GM10248 (cell line): ENCODE data around the gene C5orf15.

Source experiments
- CTCF ChIA-PET: fragments of 300-600 bp; sonication (Branson Sonifier 250); formaldehyde crosslinking; extraction: SDS; loops from one replicate; lab custom pipeline; 2021; ENCODE audit warnings: antibody characterized with exemption; lab: Yijun Ruan, JAX
- POLR2A ChIA-PET: fragments of 350-650 bp; sonication (Branson Sonifier 250); formaldehyde crosslinking; extraction: SDS; loops from one replicate; lab custom pipeline; 2020; ENCODE audit warnings: antibody characterized with exemption; lab: Yijun Ruan, JAX
- DNase-seq: peaks from one replicate; pipeline ENCODE4 v3.0.0; 2012; ENCODE audit errors: extremely low spot score
- TF ChIP-seq, protein P1 (sequence below): IDR thresholded peaks from 2 replicates; pipeline ENCODE4 v1.5.1; 2012; ENCODE audit warnings: mild to moderate bottlenecking, low read depth; ENCODE audit errors: extremely low read depth, missing control alignments, control extremely low read depth

The C5orf15 gene

DNA sequence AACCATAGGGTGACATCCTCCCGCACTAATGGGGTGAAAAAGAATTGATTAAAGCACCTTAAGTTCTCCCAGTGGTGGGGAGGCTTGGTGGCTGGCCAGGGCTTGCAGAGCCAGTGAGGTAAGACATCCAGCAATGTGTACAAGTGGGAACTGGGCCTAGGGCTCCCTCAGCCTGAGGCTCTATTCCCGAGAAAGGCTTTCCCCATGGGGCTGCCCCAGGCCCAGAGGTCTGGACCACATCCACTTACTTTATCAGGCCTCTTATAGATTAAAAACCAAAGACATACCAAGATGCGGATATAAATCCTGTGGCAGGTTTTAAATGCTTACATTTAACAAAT lies 35.3 kb downstream of the C5orf15 start:
- CTCF ChIA-PET, result no interaction called here
- TF ChIP-seq, protein P1, sequence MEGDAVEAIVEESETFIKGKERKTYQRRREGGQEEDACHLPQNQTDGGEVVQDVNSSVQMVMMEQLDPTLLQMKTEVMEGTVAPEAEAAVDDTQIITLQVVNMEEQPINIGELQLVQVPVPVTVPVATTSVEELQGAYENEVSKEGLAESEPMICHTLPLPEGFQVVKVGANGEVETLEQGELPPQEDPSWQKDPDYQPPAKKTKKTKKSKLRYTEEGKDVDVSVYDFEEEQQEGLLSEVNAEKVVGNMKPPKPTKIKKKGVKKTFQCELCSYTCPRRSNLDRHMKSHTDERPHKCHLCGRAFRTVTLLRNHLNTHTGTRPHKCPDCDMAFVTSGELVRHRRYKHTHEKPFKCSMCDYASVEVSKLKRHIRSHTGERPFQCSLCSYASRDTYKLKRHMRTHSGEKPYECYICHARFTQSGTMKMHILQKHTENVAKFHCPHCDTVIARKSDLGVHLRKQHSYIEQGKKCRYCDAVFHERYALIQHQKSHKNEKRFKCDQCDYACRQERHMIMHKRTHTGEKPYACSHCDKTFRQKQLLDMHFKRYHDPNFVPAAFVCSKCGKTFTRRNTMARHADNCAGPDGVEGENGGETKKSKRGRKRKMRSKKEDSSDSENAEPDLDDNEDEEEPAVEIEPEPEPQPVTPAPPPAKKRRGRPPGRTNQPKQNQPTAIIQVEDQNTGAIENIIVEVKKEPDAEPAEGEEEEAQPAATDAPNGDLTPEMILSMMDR, result no peak
- POLR2A ChIA-PET, result no interaction called here
- no peak for DNase-seq

DNA sequence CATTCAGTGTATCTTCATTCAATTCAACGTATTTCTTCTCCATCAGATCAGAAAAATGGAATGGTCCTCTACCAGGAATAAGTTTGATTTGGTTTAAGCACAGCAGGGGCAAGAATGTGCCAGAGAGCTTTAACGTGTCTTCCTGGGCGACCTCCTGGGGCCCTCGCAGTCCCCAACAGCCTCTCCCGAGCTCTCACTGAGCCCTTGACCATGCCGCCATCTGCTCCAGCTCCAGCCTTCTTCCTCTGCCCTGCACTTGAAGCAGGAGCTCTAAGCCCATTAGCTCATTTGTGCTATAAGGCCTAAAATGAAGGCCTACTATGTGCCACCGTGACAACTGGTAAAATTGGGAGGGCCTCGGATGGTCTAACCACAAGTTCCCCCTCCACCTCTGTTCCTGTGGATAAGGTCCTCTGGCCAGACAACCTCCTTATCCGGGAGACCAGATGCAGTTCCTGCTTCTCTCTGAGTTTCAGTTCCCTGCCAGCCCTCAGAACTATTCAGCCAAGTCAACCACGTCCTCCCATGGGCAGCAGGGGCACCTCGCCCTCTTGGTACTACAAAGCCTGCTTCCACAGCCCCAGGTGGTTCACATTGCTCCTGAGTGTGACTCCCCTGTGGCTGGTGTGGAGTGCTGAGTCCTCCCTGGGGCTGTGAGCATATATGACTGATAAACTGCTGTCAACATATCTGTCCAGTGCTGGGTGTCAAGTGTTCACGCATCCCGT lies 35.8 kb downstream of the C5orf15 start:
- DNase-seq, result no peak
- ChIA-PET POLR2A (no interaction called here), CTCF (no interaction called here)
- TF ChIP-seq, protein P1, result no peak

DNA sequence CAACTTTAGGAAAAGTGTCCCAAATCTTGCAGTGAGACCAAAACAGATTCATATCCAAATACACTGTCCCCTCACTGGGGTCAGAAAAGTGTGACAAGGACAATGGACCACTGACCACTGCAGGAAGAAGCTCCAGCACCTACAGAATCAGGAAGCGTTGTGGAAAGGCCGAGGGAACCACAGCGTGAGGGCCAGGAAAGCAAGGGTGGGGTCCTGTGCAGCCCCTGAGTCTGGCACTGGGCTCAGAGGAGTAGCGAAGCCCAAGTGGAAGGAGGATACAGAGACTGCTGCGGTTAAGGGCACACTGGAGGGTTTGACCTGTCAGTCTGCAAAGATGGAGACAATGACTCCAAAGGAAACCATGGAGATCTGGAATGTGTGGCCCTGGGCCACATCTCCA lies 36.9 kb downstream of the C5orf15 start:
- POLR2A ChIA-PET, result no interaction called here
- no peak for DNase-seq
- CTCF ChIA-PET, result no interaction called here
- TF ChIP-seq, protein P1, result no peak

DNA sequence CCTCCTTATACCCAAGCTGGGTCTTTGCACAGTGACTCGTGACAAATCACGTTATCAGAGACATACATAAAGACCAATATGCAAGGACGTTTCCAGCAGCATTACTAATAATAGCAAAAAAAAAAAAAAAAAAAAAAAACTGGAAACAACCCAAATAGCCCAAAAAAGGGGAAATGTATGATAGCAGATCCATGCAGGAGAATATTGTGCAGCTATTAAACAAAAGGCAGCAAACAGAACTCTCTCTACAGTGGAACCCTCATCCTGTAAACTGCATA lies 37.7 kb downstream of the C5orf15 start:
- DNase-seq, result no peak
- ChIA-PET CTCF (interaction anchor here (0.8 to 3.0 kb wide), 7 partner anchors 8 to 443 kb away, joined by 3 to 9 read pairs (median 3); no protein-coding TSS in a partner anchor), POLR2A (interaction anchor here (0.9 kb wide), 1 partner anchor 9 kb away, joined by 3 read pairs; no protein-coding TSS in a partner anchor)
- TF ChIP-seq, protein P1, result no peak

DNA sequence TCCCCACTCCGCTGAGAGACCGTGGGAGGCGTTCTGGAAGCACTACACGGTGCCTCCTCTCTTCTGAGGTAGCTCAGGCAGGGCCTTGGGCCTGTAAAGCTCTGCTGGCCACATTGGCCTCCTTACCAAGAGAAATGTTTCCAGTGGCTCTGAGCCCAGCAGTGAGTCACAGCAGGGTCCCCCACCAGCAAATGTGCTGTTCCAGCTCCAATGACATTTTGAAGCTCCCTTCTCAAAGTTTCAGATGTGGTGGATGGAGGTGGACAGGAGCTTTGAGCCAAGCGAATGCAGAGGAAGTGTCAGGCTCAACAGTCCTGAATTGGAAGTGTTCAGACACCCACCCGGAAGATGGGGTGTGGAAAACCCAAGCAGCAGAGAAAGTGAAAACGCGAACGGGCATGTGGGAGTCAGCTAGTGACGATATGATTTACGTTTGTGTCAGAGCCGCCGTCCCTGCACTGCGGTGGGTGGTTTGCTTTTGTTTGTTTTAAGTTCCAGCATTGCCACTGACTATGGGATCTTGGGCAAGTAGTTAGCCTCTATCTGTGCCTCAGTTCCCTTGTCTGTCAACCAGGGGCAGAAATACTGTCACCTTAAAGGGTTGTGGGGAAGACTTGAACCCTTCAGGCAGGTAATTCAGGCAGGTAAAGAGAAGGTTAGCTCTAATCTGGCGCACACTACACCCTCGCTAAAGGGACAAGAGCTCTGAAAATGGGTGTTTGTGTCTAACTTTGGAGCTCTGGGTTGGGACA lies 38.2 kb downstream of the C5orf15 start:
- ChIA-PET CTCF (interaction anchor here (0.8 to 3.0 kb wide), 9 partner anchors 8 to 507 kb away, joined by 3 to 9 read pairs (median 3); no protein-coding TSS in a partner anchor), POLR2A (interaction anchor here (0.6 to 0.9 kb wide), 2 partner anchors 9 to 818 kb away, joined by 3 read pairs; no protein-coding TSS in a partner anchor)
- TF ChIP-seq, protein P1, result no peak
- DNase-seq, result peak; percentile 63

DNA sequence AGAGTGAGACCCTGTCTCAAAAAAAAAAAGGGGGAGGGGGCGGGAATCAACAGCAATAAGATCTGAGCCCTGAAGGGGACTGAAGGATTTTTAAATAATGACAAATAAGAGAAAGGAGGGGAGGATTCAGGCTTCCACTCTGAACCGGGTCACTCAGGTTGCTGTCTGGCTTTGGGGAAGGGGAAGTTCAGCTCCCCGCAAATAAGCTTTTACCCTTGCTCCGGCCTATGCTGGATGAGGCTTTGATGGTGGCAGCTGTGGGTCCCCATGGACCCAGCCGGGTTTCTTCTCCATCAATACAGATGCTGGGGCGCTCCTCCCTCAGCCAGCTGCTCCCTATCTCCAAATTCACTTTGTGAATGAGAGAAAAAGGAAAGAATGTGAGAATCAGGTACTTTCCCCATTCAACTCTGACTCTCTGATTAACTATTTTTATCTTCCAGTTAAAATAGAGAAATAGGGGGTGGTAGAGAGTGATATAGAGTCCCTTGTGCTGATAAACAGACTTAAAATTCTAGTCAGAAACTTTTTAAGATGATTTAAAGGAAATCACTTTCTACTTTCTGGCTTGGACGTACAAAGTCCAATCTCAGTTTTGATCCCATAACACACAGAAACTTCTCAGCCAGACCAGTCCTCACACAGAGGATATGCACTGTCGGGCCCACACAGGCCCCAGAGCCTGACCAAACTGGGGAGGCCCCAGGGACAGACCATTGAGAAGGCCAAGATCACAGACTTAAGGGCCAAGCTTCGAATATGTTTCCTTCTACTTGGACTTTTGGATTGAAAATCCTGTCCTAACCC lies 39.6 kb downstream of the C5orf15 start:
- POLR2A ChIA-PET, result no interaction called here
- TF ChIP-seq, protein P1, result no peak
- CTCF ChIA-PET, result interaction anchor here (1.3 to 3.0 kb wide), 3 partner anchors 16 to 505 kb away, joined by 3 to 9 read pairs (median 3); no protein-coding TSS in a partner anchor
- peak; percentile 52 for DNase-seq
